Memory B cell (primary cell): Measurements from ENCODE around the gene PRDX2.

ENCODE experiments used
- ATAC-seq: fragments of 150-1000 bp; cut with Tn5 transposase; 2 replicates; pipeline ENCODE4 v1.10.0; 2021; ENCODE audit warnings: low read depth, mild to moderate bottlenecking, moderate library complexity
- DNase-seq, 2 donors: peaks; one replicate each; pipeline ENCODE4 v3.0.0; 2022; ENCODE audit warnings: low spot score in 2 of 2
- H3K27ac Mint-ChIP-seq: one replicate; pipeline ENCODE4 v1.8.0; 2022; ENCODE audit warnings: mild to moderate bottlenecking, moderate library complexity, mixed read lengths
- H3K27me3 Mint-ChIP-seq: one replicate; pipeline ENCODE4 v1.8.0; 2022; ENCODE audit warnings: mixed read lengths
- H3K36me3 Mint-ChIP-seq: one replicate; pipeline ENCODE4 v1.8.0; 2022; ENCODE audit warnings: mild to moderate bottlenecking, mixed read lengths
- H3K4me1 Mint-ChIP-seq: one replicate; pipeline ENCODE4 v1.8.0; 2022; ENCODE audit warnings: mixed read lengths
- H3K4me3 Mint-ChIP-seq: one replicate; pipeline ENCODE4 v1.8.0; 2022; ENCODE audit warnings: mild to moderate bottlenecking, moderate library complexity, mixed read lengths
- H3K9me3 Mint-ChIP-seq: one replicate; pipeline ENCODE4 v1.8.0; 2022; ENCODE audit warnings: mixed read lengths

The PRDX2 gene

DNA sequence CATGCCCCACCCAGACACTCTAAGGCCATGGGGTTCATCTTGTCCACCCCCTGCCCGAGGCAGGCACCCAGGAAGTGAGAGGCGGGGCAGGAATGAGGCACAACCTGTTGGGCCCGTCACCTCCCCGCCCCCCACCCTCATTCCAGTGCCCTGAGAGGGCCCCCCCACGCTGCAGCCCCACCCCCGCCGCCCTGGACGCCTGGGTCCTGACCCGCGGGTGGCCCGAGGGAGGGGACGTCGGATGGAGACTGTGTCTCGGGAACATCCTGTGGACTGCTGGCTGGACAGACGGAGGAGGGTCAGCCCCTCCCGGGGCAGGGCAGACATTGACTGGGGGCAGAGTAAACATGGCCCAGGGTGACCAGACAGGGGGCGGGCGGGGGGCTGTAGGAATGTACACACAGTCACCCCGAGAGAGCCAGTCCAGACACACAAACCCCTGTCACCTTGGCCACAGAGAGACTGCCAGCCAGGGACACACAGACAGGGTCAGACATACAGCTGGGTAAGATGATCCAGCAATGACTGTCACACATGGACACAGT lies 17.7 kb downstream of the PRDX2 start:
- Mint-ChIP-seq H3K9me3 (no peaks in the 10 kb centered on the region), H3K36me3 (no peaks in the 10 kb centered on the region), H3K4me1 (peaks cover 20% of the 10 kb centered on the region), H3K4me3 (peak overlapping the region; percentile 45), H3K27me3 (no peaks in the 10 kb centered on the region), H3K27ac (no peak overlapping the region)
- DNase-seq (no peak), ATAC-seq (no peak)

- Mint-ChIP-seq H3K4me1 (peaks cover 18% of the 10 kb centered on the region), H3K27me3 (no peaks in the 10 kb centered on the region), H3K4me3 (peak overlapping the region; percentile 84), H3K9me3 (no peaks in the 10 kb centered on the region), H3K36me3 (no peaks in the 10 kb centered on the region), H3K27ac (no peak overlapping the region)
- DNase-seq (no peak), ATAC-seq (no peak)
These were observed 18.2 kb downstream of the PRDX2 start for GRCh38 chr19:12783291-12783848.

DNA sequence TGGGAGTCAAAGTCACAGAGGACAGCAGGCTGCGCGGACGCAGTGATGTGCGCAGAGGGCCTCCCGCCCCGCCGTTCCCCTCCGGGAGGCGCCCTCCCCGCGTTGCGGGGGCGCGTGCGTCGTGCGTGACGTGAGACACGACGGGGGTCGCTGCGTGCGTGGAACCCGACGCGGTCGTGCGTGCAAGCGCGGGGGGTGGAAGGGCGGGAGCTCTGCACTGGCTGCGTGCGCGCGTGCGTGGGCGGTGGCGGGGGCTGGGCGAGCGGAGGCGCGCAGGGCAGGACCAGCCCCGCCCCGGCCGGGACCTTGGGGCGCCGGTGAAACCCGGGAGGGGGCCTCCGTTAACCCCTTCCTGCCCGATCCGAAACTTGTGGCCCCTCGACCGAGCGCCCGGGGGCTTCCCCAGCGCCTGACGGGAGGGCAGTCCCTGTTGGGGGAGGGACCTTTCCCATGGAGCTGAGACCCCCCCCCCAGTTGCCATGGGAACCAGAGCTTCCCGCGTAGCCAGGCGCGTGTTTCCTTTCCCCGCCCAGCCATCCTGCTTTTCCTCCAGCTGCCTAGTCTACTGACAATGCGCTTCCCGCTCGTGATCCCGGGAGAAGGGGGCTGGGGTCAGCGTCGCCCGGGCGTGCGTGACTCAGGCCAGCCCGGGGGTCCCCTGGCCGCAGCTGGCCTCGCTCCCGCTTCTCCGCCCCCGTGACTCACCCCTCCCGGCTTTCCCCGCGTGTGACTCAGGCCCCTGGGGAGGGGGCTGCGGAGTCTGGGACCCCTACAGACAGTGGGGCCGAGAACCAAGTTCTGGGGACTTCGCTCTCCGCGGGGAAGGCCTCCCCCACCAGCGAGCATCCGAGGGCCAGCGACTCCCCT lies 18.9 kb downstream of the PRDX2 start:
- peak overlapping the region; percentile 84 for H3K4me3 Mint-ChIP-seq
- DNase-seq (peak; percentile 93), ATAC-seq (peak; percentile 55)
- H3K27me3 Mint-ChIP-seq = no peaks in the 10 kb centered on the region
- H3K36me3 Mint-ChIP-seq = no peaks in the 10 kb centered on the region
- peaks cover 17% of the 10 kb centered on the region for H3K4me1 Mint-ChIP-seq
- no peak overlapping the region for H3K27ac Mint-ChIP-seq
- H3K9me3 Mint-ChIP-seq = no peaks in the 10 kb centered on the region

- H3K36me3 Mint-ChIP-seq = no peaks in the 10 kb centered on the region
- peak; percentile 75 for ATAC-seq
- no peaks in the 10 kb centered on the region for H3K9me3 Mint-ChIP-seq
- no peaks in the 10 kb centered on the region for H3K27me3 Mint-ChIP-seq
- H3K27ac Mint-ChIP-seq = no peak overlapping the region
- peak overlapping the region; percentile 84 for H3K4me3 Mint-ChIP-seq
- H3K4me1 Mint-ChIP-seq = peaks cover 20% of the 10 kb centered on the region
- DNase-seq = no peak
These were observed 19.5 kb downstream of the PRDX2 start for GRCh38 chr19:12782174-12782423.

GRCh38 chr19:12779162-12779993 lies 22.2 kb downstream of the PRDX2 start:
- Mint-ChIP-seq H3K27ac (peak overlapping the region; percentile 78), H3K9me3 (no peaks in the 10 kb centered on the region), H3K4me1 (peaks cover 20% of the 10 kb centered on the region), H3K27me3 (no peaks in the 10 kb centered on the region), H3K36me3 (no peaks in the 10 kb centered on the region), H3K4me3 (peak overlapping the region; percentile 41)
- ATAC-seq (no peak), DNase-seq (no peak)

DNA sequence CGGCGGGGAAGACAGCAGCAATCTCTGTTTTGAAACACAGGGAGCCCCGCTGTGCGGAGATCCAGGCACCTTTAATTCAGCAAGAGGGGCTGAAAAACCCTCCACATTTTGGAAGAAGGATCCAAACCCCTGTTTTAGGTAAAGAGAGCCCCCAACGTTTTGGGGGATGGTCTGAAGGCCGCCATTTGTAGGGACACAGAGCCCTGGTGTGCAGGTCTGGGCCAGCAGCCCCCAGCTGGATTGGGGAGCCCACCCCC lies 22.8 kb downstream of the PRDX2 start:
- H3K4me3 Mint-ChIP-seq = peak overlapping the region; percentile 84
- H3K27ac Mint-ChIP-seq = peak overlapping the region; percentile 78
- H3K27me3 Mint-ChIP-seq = no peaks in the 10 kb centered on the region
- H3K9me3 Mint-ChIP-seq = no peaks in the 10 kb centered on the region
- no peaks in the 10 kb centered on the region for H3K36me3 Mint-ChIP-seq
- DNase-seq (no peak), ATAC-seq (no peak)
- H3K4me1 Mint-ChIP-seq = peaks cover 20% of the 10 kb centered on the region

DNA sequence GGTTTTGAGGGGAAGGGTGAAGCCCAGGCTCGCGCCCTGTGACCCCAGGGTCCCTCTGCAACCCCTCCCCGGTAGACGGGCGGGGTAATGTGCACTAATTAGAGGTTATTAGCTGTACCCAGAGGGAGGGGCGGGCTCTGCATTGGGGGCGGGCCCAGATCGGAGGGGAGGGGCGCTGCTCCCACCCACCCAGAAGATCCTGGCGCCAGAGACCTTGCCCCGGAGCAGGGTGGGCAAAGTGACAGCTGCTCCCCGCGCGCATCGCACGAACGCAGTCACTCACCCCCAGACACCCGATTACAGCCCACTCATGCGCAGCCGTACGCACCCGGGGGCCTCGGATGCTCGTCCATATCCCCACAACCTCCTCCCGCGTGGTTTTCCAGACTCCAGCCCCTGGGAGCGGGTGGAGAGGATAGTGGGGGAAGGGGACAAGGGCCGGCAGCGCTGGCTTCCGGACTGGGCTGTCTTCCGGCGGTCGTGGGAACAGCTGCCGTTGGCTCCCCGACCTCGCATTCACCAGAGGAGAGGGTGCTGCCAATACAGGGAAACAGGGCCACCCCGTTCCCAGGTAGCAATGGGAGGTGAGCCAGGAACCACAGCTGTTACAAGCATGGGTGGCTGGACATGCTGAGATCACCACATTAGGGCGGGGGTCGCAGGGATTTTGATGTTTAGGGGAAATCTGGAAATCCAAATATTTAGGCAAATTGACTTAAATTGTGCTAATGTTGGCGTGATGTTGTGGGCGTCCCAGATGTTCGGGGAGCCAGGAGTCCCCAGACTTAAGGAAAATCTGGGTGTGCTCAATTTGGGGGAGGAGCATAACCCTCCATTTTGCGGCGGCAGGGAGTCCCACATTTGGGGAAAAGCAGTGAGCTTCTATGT lies 23.3 kb downstream of the PRDX2 start:
- Mint-ChIP-seq H3K27ac (peak overlapping the region; percentile 78), H3K4me3 (peak overlapping the region; percentile 84), H3K36me3 (no peaks in the 10 kb centered on the region), H3K4me1 (peaks cover 25% of the 10 kb centered on the region), H3K9me3 (no peaks in the 10 kb centered on the region), H3K27me3 (no peaks in the 10 kb centered on the region)
- ATAC-seq (peak; percentile 3), DNase-seq (peak in 1 of 2 donors; percentile 61)

- peak overlapping the region; percentile 78 for H3K27ac Mint-ChIP-seq
- ATAC-seq (peak; percentile 13), DNase-seq (peak; percentile 88 to 92)
- no peaks in the 10 kb centered on the region for H3K36me3 Mint-ChIP-seq
- no peaks in the 10 kb centered on the region for H3K27me3 Mint-ChIP-seq
- H3K9me3 Mint-ChIP-seq = no peaks in the 10 kb centered on the region
- H3K4me3 Mint-ChIP-seq = peak overlapping the region; percentile 84
- peaks cover 25% of the 10 kb centered on the region for H3K4me1 Mint-ChIP-seq
These were observed 24.2 kb downstream of the PRDX2 start for GRCh38 chr19:12777217-12778016.

DNA sequence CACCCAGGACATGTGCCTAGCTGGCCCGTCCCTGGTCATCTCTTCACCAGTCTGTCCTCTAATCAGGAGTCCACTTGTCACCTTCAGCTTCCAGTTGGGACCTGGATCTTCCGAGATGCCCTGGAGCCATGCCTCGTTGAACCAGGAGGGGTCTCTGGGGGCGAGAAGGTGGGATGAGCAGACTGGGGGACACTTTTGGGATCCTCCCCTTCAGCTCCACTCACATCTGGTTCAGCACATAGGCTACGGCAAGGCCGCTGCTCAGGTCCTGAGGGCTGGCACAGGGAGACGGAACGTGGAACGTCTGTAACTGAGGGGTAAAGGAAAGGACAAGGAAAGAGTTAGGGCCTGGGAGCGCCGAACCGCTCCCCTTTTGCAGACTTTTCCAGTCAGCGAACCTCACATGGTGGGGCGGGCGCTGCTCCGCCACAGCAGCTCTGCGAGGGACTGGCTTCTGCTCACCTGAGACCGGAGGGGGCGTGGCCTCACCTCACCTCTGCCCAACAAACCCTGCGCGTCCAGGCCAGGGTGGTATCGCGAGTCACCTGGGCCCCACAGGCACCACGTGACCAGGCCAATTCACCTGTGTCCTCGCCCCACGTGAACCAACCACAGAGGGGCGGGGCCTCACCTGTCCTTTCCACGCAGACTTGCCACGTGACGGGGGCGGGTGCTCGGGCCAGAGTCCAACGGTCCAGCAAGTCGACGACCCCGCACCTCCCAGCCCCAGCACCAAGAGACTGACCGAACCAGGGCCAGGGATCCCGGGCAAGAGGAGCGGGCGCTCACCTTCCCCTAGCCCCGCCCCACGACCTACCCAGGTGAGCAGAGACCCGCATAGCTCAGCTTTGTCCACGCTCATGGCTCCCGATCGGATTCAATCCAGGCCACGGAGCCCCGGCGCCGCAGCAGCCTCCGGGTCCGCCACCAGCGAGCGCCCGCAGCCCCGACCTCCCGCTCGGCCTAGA lies 26.7 kb downstream of the PRDX2 start, which contains the start of gene HOOK2:
Gene HOOK2 (minus strand): TSS at position 965 of the 968 bp plus-strand sequence. CDS start 103 bp downstream, at position 862.
- Mint-ChIP-seq H3K9me3 (no peaks in the 10 kb centered on the region), H3K36me3 (no peaks in the 10 kb centered on the region), H3K4me1 (peaks cover 23% of the 10 kb centered on the region), H3K4me3 (peak within 1 kb of the TSS; percentile 81), H3K27ac (peak within 1 kb of the TSS; percentile 20), H3K27me3 (no peaks in the 10 kb centered on the region)
- DNase-seq (no peak), ATAC-seq (peak; percentile 2)

DNA sequence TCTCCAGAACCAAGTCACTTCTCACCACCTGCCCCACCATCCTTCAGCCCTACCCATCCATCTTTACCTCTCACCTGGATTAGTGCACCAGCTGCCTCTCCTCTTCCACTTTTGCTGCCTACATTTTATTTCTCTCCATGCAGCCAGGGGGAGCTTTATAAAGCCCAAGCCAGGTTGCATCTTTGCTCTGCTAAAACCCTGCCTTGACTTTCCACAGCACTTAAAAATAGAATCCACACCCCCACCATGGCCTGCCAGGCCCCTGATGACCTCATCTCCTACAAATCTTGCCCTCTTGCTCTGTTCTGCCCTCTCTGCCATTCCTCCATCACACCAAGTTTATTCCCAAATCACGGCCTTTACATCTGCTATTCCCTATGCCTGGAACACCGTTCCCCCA lies 28.0 kb downstream of the PRDX2 start:
- peak overlapping the region; percentile 21 for H3K27ac Mint-ChIP-seq
- H3K27me3 Mint-ChIP-seq = no peaks in the 10 kb centered on the region
- ATAC-seq (no peak), DNase-seq (no peak)
- H3K4me1 Mint-ChIP-seq = peaks cover 19% of the 10 kb centered on the region
- no peaks in the 10 kb centered on the region for H3K36me3 Mint-ChIP-seq
- H3K9me3 Mint-ChIP-seq = no peaks in the 10 kb centered on the region
- no peak overlapping the region for H3K4me3 Mint-ChIP-seq

DNA sequence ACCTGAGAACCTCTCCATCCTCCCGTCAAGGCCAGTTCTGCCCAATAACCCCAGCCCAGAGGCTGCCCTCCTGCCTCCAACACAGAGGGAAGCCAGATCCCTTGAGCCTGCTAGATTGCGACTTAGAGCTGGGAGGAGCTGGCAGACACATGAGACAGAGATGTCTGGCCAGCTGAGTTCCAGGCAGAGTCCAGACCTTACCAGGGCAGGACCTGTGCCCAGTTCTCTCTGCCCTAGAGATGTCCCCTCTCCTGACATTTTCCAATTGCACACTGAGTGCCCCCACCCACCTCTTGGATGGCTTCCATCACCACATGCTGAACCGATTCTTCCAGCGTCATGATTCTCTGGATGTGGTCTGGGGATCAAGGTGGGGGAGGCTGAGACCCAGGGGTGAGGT lies 29.3 kb downstream of the PRDX2 start:
- no peak overlapping the region for H3K4me3 Mint-ChIP-seq
- H3K27ac Mint-ChIP-seq = no peak overlapping the region
- H3K27me3 Mint-ChIP-seq = no peaks in the 10 kb centered on the region
- peaks cover 14% of the 10 kb centered on the region for H3K4me1 Mint-ChIP-seq
- DNase-seq = no peak
- no peaks in the 10 kb centered on the region for H3K9me3 Mint-ChIP-seq
- no peaks in the 10 kb centered on the region for H3K36me3 Mint-ChIP-seq
- no peak for ATAC-seq

GRCh38 chr19:12770922-12771321 lies 30.7 kb downstream of the PRDX2 start:
- Mint-ChIP-seq H3K9me3 (no peaks in the 10 kb centered on the region), H3K27me3 (no peaks in the 10 kb centered on the region), H3K36me3 (no peaks in the 10 kb centered on the region), H3K4me1 (peaks cover 16% of the 10 kb centered on the region), H3K4me3 (no peak overlapping the region), H3K27ac (no peak overlapping the region)
- ATAC-seq (no peak), DNase-seq (no peak)
